ENCODE measurements around the gene PEX5.
"Not testable (repeated sequence)": the region's sequence is repeated elsewhere in the genome, so short reads cannot be mapped to it uniquely, and the experiment has no call there.

The PEX5 gene

DNA sequence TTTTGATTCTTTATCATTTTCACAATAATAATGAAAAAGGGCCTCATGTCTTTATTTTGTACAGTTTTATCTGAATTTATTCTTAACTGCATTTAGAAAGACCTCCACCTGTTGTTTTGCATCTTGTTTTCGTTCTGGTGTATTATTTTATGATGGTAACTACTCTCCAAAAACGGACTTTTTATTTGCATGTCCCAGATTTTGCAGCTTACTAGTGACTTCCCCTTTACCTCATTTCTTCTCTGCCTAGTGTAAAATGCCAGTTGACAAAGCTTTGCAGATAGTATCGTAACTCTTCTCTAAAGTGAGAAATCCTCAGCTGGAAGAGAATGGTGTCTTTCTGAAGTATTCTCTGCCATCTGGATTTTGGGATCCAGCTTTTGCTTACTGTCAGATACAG is 17.2 kb downstream of the PEX5 start:
- TF ChIP-seq, protein P1, sequence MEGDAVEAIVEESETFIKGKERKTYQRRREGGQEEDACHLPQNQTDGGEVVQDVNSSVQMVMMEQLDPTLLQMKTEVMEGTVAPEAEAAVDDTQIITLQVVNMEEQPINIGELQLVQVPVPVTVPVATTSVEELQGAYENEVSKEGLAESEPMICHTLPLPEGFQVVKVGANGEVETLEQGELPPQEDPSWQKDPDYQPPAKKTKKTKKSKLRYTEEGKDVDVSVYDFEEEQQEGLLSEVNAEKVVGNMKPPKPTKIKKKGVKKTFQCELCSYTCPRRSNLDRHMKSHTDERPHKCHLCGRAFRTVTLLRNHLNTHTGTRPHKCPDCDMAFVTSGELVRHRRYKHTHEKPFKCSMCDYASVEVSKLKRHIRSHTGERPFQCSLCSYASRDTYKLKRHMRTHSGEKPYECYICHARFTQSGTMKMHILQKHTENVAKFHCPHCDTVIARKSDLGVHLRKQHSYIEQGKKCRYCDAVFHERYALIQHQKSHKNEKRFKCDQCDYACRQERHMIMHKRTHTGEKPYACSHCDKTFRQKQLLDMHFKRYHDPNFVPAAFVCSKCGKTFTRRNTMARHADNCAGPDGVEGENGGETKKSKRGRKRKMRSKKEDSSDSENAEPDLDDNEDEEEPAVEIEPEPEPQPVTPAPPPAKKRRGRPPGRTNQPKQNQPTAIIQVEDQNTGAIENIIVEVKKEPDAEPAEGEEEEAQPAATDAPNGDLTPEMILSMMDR (IDR thresholded peaks at IDR 0.05; ENCODE audit: low read depth, low read length, missing control alignments), result no peak
- in situ Hi-C loops (cut with HindIII; ENCODE audit: low sequenced_read_pairs), result loop anchor here (5.0 to 25.0 kb wide), 2 partner anchors 59 to 431 kb away; no protein-coding TSS in a partner anchor
- DNase-seq (ENCODE audit: low read depth), result no peak
- H3K4me3 ChIP-seq (ENCODE audit: low read depth, low read length), result no peak overlapping the region

DNA sequence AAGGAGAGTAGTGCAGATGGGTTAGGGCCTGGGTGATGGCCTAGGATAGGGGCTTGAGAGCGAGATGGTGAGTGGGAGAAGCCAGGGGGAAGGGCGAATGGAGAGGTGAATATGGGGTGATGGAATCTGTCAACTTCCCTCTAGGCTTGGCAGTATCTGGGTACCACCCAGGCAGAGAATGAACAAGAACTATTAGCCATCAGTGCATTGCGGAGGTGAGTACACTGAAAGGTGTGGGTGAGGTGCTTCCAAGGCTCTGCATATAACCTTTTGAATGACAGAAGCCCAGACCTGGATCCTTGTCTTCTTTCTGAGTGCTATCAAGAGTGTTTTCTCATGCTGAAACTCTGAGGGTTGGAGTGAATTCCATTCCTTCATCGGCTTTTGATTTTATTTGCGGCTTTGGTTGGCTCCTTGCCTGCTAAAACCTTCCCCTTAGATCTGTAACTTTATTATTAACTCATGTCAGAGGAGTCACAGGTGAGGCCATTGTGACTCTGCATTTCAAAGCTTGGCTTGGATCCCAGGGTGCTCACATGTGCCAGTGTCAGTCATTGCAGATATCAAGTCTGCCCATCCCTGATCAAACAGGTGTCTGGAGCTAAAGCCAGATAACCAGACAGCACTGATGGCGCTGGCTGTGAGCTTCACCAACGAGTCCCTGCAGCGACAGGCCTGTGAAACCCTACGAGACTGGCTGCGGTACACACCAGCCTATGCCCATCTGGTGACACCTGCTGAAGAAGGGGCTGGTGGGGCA is 18.6 kb downstream of the PEX5 start:
- TF ChIP-seq, protein P1 (IDR thresholded peaks at IDR 0.05; ENCODE audit: low read depth, low read length, missing control alignments), result no peak
- no peak for DNase-seq (ENCODE audit: low read depth)
- in situ Hi-C loops (cut with HindIII; ENCODE audit: low sequenced_read_pairs), result loop anchor here (5.0 to 25.0 kb wide), 2 partner anchors 61 to 429 kb away; no protein-coding TSS in a partner anchor
- H3K4me3 ChIP-seq (ENCODE audit: low read depth, low read length), result no peak overlapping the region

DNA sequence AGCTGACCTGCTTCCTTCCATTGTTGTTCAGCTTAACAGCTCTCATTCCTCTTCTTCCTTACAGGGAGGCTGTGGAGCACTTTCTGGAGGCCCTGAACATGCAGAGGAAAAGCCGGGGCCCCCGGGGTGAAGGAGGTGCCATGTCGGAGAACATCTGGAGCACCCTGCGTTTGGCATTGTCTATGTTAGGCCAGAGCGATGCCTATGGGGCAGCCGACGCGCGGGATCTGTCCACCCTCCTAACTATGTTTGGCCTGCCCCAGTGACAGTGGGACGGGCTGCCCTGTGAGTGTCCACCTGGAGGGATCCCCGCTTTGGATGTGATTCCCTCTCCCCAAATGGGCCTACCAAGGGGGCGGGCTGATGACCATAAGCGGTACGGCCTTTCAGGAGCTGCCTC is 20.5 kb downstream of the PEX5 start:
- DNase-seq (ENCODE audit: low read depth), result no peak
- in situ Hi-C loops (cut with HindIII; ENCODE audit: low sequenced_read_pairs), result loop anchor here (5.0 to 25.0 kb wide), 2 partner anchors 63 to 427 kb away; no protein-coding TSS in a partner anchor
- TF ChIP-seq, protein P1 (IDR thresholded peaks at IDR 0.05; ENCODE audit: low read depth, low read length, missing control alignments), result no peak
- H3K4me3 ChIP-seq (ENCODE audit: low read depth, low read length), result no peak overlapping the region

DNA sequence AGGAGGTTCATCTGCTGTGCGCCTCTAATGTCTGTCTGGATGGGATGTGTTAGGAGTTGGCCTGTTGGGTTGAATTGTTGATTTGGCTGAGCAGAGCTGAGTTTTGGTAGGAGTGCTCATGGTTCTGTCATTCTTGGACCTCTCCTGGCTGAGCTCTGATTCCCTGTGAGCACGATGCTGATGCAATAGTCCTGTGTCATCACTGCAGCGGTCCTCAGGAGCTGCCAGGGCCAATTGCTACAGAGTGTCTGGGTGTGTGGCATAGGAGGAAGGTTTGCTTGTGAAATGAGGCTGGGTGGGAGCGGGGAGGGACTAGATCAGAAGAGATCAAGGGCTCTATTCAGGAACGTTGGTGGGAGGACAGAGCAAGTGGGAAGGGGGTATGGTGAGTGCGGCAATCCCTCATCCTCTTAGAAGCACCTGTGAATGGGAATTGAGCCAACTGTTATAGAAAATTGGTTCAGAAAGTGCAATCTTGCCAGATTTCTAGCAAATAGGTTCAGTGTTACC is 21.2 kb downstream of the PEX5 start:
- TF ChIP-seq, protein P1 (IDR thresholded peaks at IDR 0.05; ENCODE audit: low read depth, low read length, missing control alignments), result no peak
- in situ Hi-C loops (cut with HindIII; ENCODE audit: low sequenced_read_pairs), result loop anchor here (25.0 kb wide), 1 partner anchor 427 kb away; no protein-coding TSS in a partner anchor
- H3K4me3 ChIP-seq (ENCODE audit: low read depth, low read length), result no peak overlapping the region
- no peak for DNase-seq (ENCODE audit: low read depth)

DNA sequence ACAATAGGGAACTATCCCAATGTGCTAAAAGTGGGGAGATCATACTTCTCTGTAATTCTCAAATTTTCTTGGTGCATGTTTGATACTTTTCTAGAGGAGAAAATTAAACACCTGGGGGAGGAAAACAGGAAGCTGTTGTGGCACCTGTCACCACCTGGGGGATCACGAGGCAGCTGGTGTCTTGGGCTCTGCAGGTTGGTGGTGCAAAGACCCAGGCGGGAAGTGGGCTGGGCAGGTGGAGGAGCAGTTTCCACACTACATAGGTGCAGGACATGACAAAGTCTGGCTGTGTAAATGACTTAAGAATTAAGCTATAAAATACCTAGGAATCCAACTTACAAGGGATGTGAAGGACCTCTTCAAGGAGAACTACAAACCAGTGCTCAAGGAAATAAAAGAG is 23.2 kb downstream of the PEX5 start:
- H3K4me3 ChIP-seq (ENCODE audit: low read depth, low read length), result no peak overlapping the region
- in situ Hi-C loops (cut with HindIII; ENCODE audit: low sequenced_read_pairs), result loop anchor here (25.0 kb wide), 1 partner anchor 425 kb away; no protein-coding TSS in a partner anchor
- no peak for DNase-seq (ENCODE audit: low read depth)
- TF ChIP-seq, protein P1 (IDR thresholded peaks at IDR 0.05; ENCODE audit: low read depth, low read length, missing control alignments), result no peak

DNA sequence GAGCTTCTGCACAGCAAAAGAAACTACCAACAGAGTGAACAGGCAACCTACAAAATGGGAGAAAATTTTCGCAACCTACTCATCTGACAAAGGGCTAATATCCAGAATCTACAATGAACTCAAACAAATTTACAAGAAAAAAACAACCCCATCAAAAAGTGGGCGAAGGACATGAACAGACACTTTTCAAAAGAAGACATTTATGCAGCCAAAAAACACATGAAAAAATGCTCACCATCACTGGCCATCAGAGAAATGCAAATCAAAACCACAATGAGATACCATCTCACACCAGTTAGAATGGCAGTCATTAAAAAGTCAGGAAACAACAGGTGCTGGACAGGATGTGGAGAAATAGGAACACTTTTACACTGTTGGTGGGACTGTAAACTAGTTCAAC is 24.3 kb downstream of the PEX5 start:
- in situ Hi-C loops (cut with HindIII; ENCODE audit: low sequenced_read_pairs), result loop anchor here (25.0 kb wide), 1 partner anchor 424 kb away; no protein-coding TSS in a partner anchor

More for the DNA sequence above, 24.3 kb downstream of the PEX5 start:
- DNase-seq (ENCODE audit: low read depth); H3K4me3 ChIP-seq (ENCODE audit: low read depth, low read length): not testable (repeated sequence)
